ENCODE measurements around the gene LIPC. TPM values are rescaled to one million over a fixed set of nuclear protein-coding genes. Genes with fewer than 3 reads are reported as not detected.

LIPC gene
- total RNA-seq, 1 donor from 2014 or later = not detected

- H3K27me3 Mint-ChIP-seq (ENCODE audit: unreplicated experiment) = peaks cover 1% of the 10 kb centered on the region
- no peaks in the 10 kb centered on the region for H3K36me3 Mint-ChIP-seq (ENCODE audit: low read depth, unreplicated experiment)
- H3K4me3 Mint-ChIP-seq (ENCODE audit: unreplicated experiment) = no peak overlapping the region
- peaks cover 11% of the 10 kb centered on the region for H3K4me1 Mint-ChIP-seq (ENCODE audit: unreplicated experiment)
- no peak for DNase-seq (ENCODE audit: low spot score)
- H3K9me3 Mint-ChIP-seq (ENCODE audit: unreplicated experiment) = no peaks in the 10 kb centered on the region
- no peak for TF ChIP-seq CTCF (IDR thresholded peaks at IDR 0.05; ENCODE audit: unreplicated experiment)
- H3K27ac Mint-ChIP-seq (ENCODE audit: unreplicated experiment) = no peak overlapping the region
These were observed 22.4 kb downstream of the LIPC start for GRCh38 chr15:58453931-58454793.

GRCh38 chr15:58454950-58455401 is 23.2 kb downstream of the LIPC start:
- no peaks in the 10 kb centered on the region for H3K36me3 Mint-ChIP-seq (ENCODE audit: low read depth, unreplicated experiment)
- H3K27ac Mint-ChIP-seq (ENCODE audit: unreplicated experiment) = no peak overlapping the region
- peaks cover 1% of the 10 kb centered on the region for H3K27me3 Mint-ChIP-seq (ENCODE audit: unreplicated experiment)
- no peak for TF ChIP-seq CTCF (IDR thresholded peaks at IDR 0.05; ENCODE audit: unreplicated experiment)
- DNase-seq (ENCODE audit: low spot score) = no peak
- H3K9me3 Mint-ChIP-seq (ENCODE audit: unreplicated experiment) = no peaks in the 10 kb centered on the region
- H3K4me1 Mint-ChIP-seq (ENCODE audit: unreplicated experiment) = peaks cover 16% of the 10 kb centered on the region
- H3K4me3 Mint-ChIP-seq (ENCODE audit: unreplicated experiment) = no peak overlapping the region

GRCh38 chr15:58457466-58457965 is 25.7 kb downstream of the LIPC start:
- Mint-ChIP-seq H3K36me3 (ENCODE audit: low read depth, unreplicated experiment) (no peaks in the 10 kb centered on the region), H3K27ac (ENCODE audit: unreplicated experiment) (no peak overlapping the region), H3K27me3 (ENCODE audit: unreplicated experiment) (no peaks in the 10 kb centered on the region), H3K9me3 (ENCODE audit: unreplicated experiment) (no peaks in the 10 kb centered on the region), H3K4me1 (ENCODE audit: unreplicated experiment) (peaks cover 18% of the 10 kb centered on the region), H3K4me3 (ENCODE audit: unreplicated experiment) (no peak overlapping the region)
- TF ChIP-seq CTCF (IDR thresholded peaks at IDR 0.05; ENCODE audit: unreplicated experiment) = no peak
- no peak for DNase-seq (ENCODE audit: low spot score)

- Mint-ChIP-seq H3K27ac (ENCODE audit: unreplicated experiment) (no peak overlapping the region), H3K4me3 (ENCODE audit: unreplicated experiment) (no peak overlapping the region), H3K36me3 (ENCODE audit: low read depth, unreplicated experiment) (no peaks in the 10 kb centered on the region), H3K4me1 (ENCODE audit: unreplicated experiment) (peaks cover 18% of the 10 kb centered on the region), H3K9me3 (ENCODE audit: unreplicated experiment) (no peaks in the 10 kb centered on the region), H3K27me3 (ENCODE audit: unreplicated experiment) (no peaks in the 10 kb centered on the region)
- TF ChIP-seq CTCF (IDR thresholded peaks at IDR 0.05; ENCODE audit: unreplicated experiment) = no peak
- DNase-seq (ENCODE audit: low spot score) = no peak
These were observed 26.3 kb downstream of the LIPC start for GRCh38 chr15:58458076-58458475.

GRCh38 chr15:58459045-58459444 is 27.3 kb downstream of the LIPC start:
- H3K4me3 Mint-ChIP-seq (ENCODE audit: unreplicated experiment) = no peak overlapping the region
- no peaks in the 10 kb centered on the region for H3K36me3 Mint-ChIP-seq (ENCODE audit: low read depth, unreplicated experiment)
- peaks cover 18% of the 10 kb centered on the region for H3K4me1 Mint-ChIP-seq (ENCODE audit: unreplicated experiment)
- no peak for TF ChIP-seq CTCF (IDR thresholded peaks at IDR 0.05; ENCODE audit: unreplicated experiment)
- H3K27me3 Mint-ChIP-seq (ENCODE audit: unreplicated experiment) = peaks cover 6% of the 10 kb centered on the region
- DNase-seq (ENCODE audit: low spot score) = no peak
- no peaks in the 10 kb centered on the region for H3K9me3 Mint-ChIP-seq (ENCODE audit: unreplicated experiment)
- no peak overlapping the region for H3K27ac Mint-ChIP-seq (ENCODE audit: unreplicated experiment)

All from endothelial cell (in vitro differentiated cells).